HG03354 (cell line): ENCODE data around the gene BHLHA9.

Source experiments
- ATAC-seq: cut with Tn5 transposase; IDR thresholded peaks from one replicate; pipeline ENCODE4 v1.9.1; 2021; ENCODE audit warnings: mild to moderate bottlenecking; ENCODE audit not compliant: unreplicated experiment, poor library complexity, severe bottlenecking

Gene BHLHA9

GRCh38 chr17:1251866-1252608 lies 18.2 kb upstream of the BHLHA9 start:
- no peak for ATAC-seq

GRCh38 chr17:1255041-1255440 lies 15.2 kb upstream of the BHLHA9 start:
- no peak for ATAC-seq

DNA sequence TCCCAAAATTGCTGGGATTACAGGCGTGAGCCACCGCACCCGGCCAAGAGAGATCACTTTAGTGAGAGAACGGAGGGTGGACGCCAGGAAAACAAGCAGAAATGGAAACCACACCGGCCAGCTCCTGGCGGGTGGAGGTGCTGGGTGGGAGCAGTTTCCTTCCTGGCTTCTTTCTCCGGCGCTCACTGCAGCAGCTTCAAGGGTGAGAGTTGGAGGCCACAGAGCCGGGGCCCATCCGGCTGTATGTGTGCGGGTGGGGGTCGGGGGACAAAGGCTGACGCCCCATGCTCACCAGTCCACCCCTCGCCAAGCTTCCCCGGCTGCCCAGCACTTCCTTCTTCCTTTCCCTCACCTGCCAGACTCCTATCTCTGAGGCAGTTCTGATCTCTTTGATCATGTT lies 13.5 kb upstream of the BHLHA9 start:
- no peak for ATAC-seq

- ATAC-seq: no peak
These were observed 10.0 kb upstream of the BHLHA9 start for GRCh38 chr17:1260086-1260769.

DNA sequence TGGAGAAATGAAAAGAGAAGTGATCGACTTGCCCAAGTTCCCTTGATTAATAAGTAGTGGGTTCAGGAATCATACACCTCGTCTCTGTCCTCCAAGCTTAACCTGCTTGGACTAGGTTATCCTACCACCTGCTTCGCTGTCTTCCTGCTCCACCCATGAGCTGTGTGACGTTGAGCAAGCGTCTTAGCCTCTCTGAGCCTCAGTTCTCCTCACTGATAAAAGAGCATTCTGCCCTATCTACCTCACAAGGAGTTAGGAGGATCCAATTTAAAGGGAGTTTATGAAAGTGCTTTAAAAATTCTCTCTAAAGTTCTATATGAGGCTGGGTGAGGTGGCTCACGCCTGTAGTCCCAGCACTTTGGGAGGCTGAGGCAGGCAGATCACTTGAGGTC lies 9.5 kb upstream of the BHLHA9 start:
- no peak for ATAC-seq

DNA sequence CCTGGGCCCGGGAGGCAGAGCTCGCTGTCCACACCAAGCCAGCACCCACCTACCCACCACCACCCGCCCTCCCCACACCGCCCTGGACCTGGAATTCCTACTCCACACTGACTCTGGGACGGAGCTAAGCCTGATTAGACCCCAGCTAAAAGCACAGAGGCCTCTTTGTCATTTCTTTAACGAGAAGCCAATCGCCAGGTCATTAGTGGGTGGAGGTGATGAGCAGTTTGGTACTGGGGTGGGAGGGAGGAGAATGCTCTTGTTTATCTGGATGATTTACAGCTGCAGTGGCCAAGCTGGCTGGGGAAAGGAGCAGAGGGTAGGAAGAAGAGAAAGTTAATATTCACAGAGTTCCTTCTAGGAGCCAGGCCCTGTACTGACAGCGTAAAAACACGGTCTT lies 6.0 kb upstream of the BHLHA9 start:
- no peak for ATAC-seq

DNA sequence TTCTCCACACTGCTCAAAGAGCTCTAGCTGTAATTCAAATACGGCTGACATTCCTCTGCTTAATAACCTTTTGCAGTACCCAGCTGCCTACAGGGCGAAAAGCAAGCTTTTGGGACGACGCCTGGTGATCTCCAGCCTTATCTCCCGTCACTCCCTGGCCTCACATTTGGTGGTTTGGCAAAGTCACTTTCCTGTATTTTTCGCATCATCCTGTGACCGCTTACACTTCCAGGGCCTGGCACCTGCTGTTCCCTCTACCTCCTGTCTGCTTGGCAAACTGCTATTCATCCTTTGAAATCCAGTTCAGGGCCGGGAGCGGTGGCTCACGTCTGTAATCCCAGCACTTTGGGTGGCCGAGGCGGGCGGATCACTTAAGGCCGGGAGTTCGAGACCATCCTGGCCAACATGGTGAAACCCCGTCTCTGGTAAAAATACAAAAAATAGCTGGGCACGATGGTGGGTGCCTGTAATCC lies 2.7 kb upstream of the BHLHA9 start:
- ATAC-seq: no peak

DNA sequence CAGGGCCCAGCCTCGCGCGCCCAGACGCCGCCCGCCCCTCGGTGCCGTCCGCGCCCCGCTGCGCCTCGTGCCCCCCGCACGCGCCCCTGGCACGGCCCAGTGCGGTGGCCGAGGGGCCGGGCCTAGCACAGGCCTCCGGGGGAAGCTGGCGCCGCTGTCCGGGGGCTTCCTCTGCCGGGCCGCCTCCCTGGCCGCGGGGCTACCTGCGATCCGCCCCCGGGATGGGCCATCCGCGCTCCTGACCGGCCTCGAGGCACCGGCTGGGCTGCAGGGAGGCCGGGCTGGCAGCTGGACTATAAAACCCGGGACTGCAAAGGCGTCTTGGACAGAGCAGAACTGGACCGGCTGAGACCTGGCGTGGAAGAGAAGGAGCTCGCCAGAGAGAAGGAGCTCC lies 783 bp downstream of the BHLHA9 start:
- ATAC-seq: no peak

DNA sequence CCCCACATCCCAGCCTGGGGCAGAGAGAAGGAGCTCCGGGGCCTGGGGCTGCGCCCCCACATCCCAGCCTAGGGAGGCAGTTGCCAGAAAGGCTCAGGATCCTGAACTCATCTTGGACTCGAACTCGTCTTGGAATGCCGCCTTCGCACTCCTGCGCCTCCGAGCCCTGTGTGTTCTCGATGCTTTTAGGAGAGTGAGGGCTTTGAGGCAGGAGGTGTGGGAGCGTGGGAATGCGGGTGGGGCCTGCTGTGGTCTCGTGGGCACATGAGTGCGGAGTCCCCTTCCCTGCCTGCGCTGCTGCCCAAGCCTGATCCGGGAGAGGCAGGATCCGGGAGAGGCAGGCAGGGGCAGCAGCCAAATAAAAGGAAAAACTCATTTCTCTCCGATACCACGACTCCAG lies 1.2 kb downstream of the BHLHA9 start:
- ATAC-seq: no peak

GRCh38 chr17:1272701-1273100 lies 2.5 kb downstream of the BHLHA9 start:
- no peak for ATAC-seq

DNA sequence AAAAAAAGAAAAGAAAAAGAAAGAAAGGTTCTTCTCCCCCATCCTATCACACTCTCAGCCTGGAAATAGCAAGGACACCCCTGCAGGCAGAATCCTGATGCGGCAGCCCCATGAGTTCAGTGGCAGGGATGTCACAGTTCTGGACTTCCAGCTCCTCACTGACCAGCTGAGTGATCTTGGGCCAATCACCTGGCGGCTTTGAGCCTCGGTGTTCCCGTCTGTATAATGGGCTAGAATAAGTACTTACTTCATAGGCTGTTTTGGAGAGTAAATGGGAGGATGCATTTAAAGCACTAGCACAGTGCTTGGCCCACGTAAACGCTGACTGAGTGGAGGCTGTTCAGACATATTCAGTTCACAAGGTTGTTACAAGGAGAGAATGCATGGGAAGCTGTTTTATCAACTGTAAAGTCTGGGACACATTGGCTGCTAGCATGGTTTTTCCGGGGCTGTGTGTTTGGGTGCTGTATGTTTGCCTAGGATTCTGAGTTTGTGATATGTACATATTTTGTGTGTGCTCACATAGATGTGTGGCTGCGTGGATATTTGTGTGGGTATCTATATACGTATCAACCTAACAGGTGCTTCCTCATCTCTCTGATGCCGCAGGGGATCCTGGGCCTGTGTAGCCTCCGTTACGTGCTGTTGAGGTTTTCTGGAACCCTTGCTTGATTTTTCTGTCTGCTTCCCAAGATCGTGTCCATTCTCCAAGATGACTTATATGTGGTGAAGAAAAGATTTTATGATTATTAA lies 3.4 kb downstream of the BHLHA9 start:
- no peak for ATAC-seq

DNA sequence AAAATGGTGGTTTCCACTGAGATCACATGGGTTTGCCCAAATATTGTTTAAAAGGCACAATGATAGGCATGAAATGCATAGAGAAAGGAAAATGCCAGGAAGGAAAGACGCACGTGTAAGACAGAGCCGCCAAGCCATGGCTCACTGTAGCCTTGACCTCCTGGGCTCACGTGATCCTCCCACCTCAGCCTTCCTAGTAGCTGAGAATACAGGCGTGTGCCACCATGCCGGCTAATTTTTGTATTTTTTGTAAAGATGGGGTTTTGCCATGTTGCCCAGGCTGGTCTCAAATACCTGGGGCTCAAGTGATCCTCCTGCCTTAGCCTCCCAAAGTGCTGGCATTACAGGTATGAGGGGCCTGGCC lies 4.0 kb downstream of the BHLHA9 start:
- ATAC-seq: no peak

- ATAC-seq: no peak
These were observed 5.1 kb downstream of the BHLHA9 start for GRCh38 chr17:1275205-1275961.

GRCh38 chr17:1275962-1276736 lies 5.9 kb downstream of the BHLHA9 start:
- no peak for ATAC-seq

DNA sequence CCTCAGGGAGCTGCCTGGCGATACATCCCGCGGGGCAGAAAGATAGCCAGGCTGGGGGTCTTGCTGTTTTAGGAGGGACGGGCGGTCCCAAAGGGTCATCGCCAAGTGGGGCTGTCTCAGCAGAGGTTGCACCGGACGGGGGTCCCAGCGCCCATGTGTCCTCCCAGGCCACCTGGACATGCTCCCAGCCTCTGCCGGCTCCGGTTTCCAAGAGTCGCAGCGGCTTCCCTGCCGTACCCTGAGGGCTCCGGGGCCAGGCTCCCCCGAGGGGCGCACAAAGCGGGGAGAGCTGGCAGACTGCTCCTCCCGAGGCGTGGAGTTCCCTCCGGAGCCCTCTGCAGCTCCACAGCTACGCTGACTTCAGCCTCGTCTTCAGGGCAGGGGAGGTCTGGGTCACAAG lies 10.4 kb downstream of the BHLHA9 start:
- ATAC-seq: no peak

DNA sequence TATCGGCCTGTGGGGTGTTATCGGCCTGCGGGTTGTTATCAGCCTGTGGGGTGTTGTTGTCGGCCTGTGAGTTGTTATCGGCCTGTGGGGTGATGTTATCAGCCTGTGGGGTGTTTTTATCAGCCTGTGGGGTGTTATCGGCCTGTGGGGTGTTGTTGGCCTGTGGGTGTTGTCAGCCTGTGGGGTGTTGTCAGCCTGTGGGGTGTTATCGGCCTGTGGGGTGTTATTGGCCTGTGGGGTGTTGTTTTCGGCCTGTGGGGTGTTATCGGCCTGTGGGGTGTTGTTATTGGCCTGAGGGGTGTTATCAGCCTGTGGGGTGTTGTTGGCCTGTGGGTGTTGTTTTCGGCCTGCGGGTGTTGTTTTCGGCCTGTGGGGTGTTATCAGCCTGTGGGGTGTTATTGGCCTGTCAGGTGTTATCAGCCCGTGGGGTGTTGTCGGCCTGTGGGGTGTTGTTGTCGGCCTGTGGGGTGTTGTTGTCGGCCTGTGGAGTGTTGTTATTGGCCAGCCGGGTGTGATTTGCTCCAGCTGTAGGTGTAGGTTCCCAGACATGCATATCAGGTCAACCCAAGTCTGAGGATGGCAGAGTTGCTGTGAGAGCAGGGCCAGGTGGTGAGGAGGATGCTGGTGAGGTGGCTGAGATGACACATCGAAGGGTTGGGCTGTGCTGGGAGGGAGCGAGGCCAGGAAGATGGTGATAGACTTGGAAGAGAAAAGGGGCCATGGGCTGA lies 16.3 kb downstream of the BHLHA9 start:
- ATAC-seq: no peak

DNA sequence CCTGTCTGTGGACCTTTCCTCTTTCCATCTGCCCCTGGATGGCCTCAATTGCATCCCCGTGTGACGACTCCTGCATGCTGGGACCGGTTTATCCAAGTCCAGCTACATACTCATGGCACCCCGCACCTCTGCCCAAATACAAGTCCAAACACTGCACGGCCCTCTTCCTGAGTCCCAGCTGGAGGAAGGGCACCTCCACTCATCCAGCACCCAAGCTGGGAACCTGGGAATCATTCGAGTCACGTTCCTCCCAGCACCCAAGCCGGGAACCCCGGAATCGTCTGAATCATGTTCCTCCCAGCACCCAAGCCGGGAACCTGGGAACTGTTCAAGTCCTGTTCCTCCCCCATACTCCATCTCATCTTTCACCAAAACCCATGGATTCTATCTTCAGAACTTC lies 19.5 kb downstream of the BHLHA9 start:
- ATAC-seq: no peak

DNA sequence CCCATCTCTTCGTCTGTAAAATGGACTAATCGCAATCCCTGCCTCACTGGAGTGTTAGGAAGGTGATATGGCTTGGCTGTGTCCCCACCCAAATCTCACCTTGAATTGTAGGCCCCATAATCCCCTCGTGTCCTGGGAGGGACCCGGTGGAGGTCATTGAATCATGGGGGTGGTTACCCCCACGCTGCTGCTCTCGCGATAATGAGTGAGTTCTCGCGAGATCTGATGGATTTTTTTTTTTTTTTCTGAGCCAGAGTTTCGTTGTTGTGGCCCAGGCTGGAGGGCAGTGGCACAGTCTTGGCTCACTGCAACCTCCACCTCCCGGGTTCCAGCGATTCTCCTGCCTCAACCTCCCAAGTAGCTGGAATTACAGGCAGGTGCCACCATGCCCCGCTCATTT lies 20.4 kb downstream of the BHLHA9 start:
- ATAC-seq: no peak
